Myocyte (in vitro differentiated cells): ENCODE results near the gene VPREB3. TPM values are rescaled to one million over a fixed set of nuclear protein-coding genes. Genes with fewer than 3 reads are reported as not detected.

ENCODE experiments used
- DNase-seq: peaks from one replicate; pipeline ENCODE4 v3.0.0-alpha.2; 2012; ENCODE audit warnings: low read depth
- polyA plus RNA-seq: library from polyadenylated mRNA; unstranded; fragments of >200 nt; gene quantifications from one replicate; pipeline ENCODE4 v1.2.1, GENCODE V29; 2012; ENCODE audit warnings: missing spikeins
- total RNA-seq: library from RNA; depleted of rRNA; stranded (reverse); fragments of >200 nt; gene quantifications from 2 replicates; pipeline ENCODE4 v1.2.3, GENCODE V29; 2014

The VPREB3 gene, protein sequence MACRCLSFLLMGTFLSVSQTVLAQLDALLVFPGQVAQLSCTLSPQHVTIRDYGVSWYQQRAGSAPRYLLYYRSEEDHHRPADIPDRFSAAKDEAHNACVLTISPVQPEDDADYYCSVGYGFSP
- total RNA-seq = 0.51 TPM in 1 of 2 replicates, not detected in the other
- 0.25 TPM for polyA plus RNA-seq

DNA sequence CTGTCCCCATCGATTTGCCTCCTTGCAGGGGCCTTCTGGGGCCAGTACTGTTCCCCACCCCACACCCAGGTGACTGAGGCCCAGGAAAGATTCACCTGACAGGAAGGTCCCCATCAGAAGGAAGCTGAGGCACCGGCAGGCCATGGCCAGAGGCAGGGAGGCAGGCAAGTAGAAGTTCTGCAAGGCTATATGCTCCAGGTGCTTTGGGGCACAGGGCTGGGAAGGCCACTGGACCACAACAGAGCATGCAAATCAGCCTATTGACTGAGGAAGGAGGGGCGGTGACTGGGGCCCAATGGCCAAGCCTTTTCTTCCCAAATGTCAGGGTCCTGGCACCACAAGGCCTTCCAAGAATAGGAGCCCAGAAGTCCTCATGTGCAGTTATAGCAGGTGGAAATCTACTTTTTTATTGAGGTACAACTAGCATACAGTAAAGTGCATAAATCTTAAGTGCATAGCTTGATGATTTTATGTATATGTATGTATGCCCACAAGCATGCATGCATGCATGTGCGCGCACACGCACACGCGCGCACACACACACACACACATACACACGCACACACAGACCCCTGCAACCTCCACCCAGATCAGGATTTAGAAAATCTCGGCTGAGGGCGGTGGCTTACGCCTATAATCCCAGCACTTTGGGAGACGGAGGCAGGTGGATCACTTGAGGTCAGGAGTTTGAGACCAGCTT, at the start of gene VPREB3:
VPREB3 (minus strand) TSS at position 206 of the 700 bp plus-strand sequence; CDS start at position 144, 62 bp downstream.
- DNase-seq = no peak

DNA sequence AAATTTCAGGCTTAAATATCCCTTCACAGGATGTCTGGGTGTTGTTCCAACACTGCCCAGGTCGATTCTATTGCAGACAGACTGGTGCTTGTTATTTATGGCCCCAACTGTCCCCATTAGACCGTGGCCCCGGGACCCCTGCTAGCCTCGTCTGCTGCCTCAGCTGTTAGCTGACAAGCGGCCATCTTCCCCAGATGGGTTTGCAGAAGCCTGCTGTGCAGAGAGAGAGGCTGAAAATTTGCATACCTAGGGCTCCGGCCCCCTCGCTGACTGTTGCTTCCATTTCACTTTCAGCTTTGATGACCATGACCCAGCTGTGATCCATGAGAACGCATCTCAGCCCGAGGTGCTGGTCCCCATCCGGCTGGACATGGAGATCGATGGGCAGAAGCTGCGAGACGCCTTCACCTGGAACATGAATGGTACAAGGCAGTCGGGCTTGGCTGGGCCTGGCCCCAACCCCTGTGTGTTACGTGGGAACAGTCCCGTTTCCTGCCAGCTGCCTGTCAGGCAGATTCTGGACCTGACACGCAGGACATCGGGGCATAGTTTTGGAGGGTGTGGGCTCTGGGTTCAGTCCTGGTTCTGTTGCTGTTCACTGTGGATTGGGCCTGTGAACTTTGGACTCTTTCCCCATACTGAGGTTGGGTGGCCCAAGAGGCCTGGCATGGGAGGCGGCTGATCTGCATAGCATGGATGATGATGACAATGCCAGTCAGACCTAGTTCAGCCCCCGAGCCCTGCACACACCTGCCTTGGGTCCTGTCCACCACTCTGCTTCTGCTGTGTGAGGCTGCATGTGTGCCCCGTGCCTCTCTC, 49.0 kb upstream of the VPREB3 start:
- DNase-seq = no peak

DNA sequence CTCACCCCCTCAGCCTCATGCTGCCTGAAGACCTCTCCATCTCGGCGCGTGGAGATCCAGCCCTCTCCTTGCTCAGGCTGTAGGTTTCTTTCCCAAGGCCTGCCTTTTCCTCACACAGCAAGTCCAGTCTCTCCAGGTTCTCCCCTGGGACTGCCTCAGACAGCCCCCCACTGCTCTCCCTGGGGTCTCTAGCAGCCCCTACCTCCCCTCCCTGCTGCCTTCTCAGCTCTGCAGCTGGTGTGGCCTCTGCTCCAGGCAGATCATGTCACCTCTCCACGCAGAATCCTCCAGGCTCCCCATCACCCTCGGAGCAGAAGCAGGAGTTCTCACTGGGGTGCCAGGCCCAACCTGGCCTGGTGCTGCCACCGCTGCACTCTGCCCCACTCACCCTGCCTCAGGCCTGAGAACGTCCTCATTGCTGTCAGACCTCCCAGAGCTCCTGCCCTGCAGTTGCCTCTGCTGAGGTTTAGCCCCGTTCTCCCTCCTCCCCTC, 47.7 kb upstream of the VPREB3 start:
- DNase-seq = no peak

DNA sequence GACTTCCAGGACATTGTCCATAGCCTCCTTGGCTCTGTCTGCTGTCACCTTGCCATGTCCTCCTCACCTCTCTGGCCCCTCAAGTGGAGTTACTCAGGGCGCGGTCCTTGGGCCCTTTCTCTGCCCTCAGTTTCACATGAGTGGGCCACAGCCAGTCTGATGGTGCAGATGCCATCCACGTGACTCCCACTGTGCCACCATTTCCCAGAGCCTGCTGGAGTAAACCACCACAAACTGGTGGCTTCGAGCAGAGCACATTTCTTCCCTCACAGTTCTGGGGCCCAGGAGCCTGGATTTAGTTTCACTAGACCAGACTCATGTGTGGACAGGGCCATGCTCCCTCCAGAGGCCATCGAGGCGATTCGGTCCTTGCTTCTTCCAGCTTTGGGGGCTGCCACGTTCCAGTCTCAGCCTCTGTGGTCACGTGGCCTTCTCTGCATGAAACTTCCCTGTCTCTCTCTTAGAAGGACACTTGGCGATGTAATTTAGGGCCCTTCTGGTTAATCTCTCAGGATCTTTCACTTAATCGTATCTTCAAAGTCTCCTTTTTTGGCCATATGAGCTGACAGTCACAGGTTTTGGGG, 47.1 kb upstream of the VPREB3 start:
- no peak for DNase-seq

DNA sequence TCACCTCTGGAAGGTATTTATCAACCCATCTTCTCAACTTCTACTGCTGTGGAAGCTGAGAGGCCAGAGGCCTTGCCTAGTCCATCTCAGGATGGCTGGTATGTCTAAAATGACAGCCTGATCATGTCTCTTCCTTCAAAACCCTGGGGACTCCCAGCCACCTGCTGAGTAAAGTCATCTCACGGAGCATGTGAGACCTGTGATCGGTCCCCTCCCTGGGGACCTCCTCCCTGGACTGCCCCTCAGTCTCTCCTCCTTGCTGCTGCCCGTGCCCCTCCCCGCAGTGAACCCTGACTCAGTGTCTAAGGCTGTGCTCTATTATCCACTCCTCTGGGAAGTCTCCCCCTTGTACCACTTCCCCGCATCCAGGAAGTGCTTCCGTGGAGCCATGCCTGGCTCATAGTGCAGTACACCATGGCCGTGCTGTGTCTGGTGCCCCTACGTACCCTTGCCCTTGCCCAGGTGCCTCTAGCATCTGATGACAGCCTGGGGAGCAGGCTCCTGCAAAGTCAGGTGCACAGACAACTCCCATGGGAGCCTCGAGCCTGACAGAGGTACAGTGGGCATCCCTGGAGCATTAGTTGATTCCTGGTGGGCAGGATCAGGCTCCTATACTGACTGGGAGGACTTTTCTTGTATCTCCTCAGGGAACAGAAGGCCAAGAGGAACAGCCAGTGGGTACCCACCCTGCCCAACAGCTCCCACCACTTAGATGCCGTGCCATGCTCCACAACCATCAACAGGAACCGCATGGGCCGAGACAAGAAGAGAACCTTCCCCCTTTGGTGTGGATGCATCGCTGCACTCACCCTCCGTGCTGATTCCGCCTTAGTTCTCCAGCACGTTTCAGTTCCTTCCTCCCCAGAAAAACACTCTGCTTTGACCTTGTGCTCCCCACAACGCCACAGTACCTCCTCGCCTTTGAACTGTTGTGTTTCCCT, 46.3 kb upstream of the VPREB3 start:
- DNase-seq = no peak

DNA sequence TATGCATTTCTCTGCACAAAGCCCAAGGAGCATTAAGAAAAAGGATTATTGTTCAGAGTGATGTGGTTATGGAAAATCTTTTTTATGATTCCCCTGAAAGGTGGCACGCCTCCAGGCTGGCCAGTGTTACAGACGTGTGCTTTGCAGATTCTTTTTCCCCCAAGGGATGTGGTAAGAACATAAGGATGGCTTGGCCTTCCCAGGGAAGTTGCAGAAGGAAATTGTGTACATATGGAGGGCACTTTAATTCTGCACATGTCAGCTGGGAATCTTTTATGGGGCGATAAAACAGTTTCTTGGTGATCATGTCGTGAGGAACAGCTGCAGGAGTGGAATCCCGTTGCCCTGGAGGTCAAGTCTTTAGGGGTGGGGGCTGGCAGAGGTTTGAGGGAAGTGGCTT, 42.2 kb upstream of the VPREB3 start:
- peak; percentile 43 for DNase-seq

DNA sequence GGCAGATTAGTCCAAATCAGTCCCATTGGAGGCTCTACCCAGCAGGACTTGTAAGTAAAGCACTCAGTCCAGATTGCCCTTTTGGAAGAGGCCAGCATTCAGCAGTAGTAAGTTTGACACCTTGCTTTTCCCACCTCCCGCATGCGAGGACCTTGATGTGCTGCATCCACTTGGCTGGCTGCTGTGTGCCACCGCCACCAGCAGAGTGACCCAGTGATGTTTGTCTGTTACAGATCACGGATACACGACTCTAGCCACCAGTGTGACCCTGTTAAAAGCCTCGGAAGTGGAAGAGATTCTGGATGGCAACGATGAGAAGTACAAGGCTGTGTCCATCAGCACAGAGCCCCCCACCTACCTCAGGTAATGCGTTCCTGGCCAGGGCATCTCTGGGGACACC, 39.1 kb upstream of the VPREB3 start:
- DNase-seq = no peak

DNA sequence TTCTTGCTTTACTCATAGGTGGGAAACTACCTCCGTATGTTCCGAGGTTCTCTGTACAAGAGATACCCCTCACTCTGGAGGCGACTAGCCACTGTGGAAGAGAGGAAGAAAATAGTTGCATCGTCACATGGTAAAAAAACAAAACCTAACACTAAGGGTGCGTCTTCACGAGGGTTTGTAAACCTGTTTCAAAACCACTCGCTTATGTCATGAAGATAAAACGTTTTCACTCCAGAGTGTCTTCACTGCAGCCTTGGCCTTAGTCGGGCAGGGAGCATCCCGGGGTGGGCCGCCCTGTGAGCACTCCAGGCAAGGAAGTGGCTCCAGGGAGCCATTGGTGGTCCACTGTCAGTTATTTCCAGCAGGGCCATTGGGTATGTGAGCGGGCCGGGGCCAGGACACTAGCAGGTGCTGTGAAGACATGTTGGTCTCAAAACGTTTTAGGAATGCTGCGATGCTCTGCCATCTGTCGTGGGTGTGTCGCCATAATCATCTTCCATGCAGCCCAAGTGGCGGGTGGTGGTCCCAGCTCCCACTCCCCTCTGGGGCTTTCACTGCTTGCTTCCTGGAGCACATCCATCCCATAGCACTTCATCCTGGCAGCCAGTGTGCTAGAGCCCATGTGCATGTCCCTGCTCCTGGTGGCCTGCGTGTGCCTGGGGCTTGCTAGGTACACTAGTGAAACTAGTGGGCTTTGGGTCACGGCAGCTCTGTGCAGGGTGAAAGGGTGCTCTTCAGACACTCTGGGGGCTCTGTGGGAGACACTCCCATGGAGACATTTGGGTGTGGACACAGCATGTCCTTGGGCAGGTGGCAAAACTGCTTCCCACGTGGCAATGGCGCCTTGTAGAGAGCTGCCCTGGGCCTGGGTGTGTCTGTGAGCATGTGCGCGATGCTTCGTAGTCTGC, 37.8 kb upstream of the VPREB3 start:
- peak; percentile 66 for DNase-seq

DNA sequence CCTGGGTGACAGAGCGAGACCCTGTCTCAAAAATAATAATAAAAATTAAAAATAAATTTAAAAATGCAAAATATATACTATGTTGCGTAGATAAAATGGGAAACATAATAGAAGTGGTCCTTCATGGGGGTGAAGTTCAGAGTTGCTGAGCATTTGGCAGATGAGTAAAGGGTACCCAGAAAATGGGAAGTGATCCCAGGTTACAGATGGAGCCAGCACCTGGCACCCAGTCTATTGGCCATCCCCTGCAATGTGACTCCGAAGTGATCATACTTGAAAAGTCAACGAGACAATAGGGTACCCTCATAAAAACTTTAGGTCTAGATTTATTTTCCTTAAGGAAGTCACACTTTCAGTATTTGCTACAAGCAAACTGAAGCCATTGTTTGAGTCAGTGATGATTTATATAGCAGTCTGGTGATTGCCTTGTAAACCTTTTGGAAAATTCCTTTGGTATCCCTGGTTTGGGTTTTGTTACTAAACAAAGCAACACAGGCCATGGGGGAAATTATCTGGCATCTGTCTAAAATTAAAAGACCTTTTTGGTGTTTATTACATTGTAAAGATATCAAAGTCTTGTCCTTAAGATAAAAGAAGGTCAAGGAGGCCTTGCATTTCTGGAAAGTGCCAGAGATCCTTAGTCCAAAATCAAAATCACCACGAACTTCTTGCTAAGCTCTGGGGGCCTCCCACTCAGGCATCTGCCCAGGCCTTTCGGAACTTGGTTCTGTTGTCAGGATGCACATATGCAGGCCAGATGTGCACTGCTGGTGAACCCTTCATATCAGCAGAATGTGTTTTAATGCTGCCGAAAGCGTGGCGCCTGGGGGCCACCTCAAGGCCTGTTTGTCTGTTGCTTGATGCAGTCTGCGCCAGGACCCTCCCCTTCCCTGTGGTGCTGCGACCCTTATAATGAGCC, 36.9 kb upstream of the VPREB3 start:
- DNase-seq = peak; percentile 40

DNA sequence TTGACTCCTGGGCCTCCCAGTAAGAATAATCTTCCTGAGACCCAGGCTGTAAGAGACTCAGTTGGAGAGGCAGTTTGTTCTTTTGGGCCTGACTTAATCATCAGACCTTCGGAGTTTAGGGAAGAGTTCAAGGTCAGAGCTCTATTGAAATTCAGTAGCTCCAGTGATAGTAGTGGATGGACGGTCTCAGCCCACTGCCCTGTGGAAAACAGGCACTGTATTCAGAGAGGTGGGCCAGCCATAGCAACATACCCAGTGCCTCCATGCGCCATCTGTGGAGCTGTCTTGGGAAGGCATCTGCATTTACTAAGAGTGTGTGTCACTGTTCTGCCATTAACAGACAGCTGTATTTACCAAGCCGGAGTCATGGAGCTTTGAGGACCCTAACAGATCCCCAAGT, 35.4 kb upstream of the VPREB3 start:
- DNase-seq = peak; percentile 58

DNA sequence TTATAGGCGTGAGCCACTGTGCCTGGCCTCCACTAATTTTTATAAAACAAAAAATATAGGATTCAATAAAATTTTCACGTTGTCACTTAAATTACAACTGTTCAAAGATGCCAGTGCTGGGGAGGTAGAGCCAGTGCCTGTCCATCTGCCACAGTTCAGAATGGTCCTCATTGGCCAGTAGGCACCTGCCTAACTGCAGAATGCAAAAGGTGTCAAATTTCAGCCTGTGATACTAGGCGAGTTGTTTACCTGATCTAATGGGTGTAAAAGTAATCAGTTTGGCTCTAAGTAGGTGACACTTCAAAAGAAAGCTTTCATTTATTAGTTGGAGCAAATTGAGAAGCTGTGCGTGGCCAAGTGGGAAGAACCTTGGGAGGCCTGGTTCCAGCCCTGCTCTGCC, 34.9 kb upstream of the VPREB3 start:
- no peak for DNase-seq

DNA sequence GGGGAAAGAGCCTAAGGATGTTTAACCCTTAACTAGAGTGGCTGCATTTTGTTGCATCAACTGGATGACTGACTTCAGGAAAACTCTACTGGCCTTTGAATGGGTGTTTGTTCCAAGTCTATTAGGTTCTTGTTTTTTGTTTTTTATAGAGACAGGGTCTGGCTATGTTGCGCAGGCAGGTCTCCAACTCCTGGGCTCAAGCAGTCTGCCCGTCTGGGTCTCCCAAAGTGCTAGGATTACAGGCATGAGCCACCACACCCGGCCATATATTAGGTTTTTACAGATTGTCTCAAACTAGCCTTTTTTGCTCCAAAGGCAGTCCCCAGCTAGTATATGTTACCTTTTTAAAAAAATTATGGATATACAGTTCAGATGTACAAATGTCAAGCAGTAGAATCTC, 33.7 kb upstream of the VPREB3 start:
- DNase-seq = no peak

DNA sequence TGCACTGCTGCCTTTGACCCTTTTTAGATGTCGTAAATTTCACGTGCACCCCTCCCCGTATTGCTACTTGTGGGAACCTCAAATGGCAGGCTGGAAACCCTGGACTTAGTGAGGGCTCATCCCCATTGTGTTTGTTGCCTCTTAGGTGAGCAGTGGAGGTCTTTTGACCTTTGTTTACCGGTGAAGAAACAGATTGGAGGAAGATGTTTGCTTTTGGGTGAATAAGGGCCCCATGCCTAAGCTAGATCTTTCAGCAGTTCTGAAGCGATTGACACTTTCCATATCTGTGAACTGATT, 33.3 kb upstream of the VPREB3 start:
- DNase-seq = no peak

DNA sequence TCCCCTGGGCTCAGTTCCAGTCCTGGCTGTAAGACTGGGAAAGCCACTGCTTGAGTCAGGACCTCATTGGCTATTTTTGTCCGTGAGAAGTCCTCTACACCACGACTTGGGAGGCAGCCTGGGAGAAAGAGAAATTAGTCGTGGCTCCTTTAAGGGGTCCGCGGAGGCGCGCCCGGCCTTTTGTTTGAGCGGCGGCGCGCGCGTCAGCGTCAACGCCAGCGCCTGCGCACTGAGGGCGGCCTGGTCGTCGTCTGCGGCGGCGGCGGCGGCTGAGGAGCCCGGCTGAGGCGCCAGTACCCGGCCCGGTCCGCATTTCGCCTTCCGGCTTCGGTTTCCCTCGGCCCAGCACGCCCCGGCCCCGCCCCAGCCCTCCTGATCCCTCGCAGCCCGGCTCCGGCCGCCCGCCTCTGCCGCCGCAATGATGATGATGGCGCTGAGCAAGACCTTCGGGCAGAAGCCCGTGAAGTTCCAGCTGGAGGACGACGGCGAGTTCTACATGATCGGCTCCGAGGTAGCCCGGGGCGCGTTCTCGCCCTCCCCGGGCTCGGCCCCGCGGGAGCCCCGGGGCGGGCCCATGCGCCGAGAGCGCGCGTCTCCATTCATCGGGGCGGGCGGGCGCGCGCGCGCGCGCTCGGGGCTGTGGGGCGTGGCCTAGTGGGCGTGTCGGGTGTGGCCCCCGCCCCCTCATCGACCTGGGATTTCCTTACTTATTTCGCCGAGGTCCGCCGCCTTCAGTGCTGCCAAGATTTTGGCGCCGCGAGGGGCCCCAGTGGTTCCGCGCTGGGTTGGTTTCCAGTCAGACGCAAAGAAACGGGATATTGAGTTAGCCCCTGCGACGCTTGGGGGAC, 32.8 kb upstream of the VPREB3 start, which contains the start of gene SMARCB1:
SMARCB1 (plus strand) TSS at position 215 of the 848 bp plus-strand sequence; CDS start at position 419, 204 bp downstream.
- DNase-seq = peak; percentile 98

DNA sequence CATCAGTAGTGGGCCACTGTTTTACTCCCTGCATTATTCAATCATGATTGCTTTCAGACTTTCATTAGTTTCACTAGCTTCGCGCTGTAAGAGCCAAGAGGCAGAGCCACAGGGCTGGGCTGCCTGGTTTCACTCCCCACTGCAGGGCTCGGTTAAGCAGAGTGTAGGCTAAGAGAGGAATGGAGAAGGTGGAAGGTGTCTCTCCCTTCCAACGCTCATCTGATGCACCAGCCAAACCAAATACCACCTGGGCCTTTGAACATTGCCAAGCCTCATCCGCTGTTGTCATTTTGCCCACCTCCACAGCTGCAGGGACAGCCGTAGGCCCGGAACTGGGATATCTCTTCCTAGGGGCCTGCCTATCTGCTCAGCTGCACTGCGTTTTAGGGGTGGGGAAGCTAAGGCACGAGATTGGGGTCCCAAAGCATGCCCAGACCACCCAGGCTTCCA, 32.1 kb upstream of the VPREB3 start:
- DNase-seq = no peak

DNA sequence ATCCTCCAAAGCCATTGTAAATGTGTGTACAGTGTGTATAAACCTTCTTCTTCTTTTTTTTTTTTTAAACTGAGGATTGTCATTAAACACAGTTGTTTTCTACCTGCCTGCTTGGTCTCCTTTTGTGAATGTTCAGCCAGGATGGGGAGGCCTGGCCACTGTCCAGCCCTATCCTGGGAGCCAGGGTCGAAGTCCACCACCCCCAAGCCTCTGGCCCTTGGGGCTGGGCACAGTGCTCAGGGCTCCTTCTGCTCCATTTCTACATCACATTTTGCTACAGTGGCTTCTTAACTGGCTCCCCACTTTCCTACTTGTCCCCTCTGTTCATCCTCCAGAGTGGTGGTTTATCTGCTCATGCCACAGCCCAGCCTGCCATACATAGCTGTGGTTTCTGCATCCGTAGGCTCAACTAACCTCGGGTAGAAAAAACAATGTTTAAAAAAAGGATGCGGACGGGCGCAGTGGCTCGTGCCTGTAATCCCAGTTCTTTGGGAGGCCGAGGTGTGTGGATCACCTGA, 30.0 kb upstream of the VPREB3 start:
- peak; percentile 93 for DNase-seq
